GM18526 (cell line): Measurements from ENCODE around the gene LRRC4C.

Source experiments
- POLR2A ChIP-seq: IDR thresholded peaks from 3 replicates; pipeline ENCODE4 v1.6.1; 2011; ENCODE audit not compliant: insufficient read length; ENCODE audit errors: extremely low read depth

The LRRC4C gene

DNA sequence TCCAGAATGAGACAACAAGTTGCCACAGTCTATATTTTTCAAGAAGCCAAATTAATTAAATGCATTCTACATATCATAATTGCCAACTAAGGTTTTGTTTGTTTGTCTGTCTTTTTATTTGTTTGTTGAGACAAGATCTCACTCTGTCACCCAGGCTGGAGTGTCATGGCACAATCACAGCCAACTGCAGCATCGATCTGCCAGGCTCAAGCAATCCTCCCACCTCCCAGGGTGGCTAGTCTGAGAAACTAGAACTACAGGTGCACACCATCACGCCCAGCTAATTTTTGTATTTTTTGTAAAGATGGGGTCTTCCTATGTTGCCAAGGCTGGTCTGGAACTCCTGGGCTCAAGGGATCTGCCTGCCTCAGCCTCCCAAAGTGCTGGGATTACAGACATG is 140.0 kb downstream of the LRRC4C start:
- no peak for TF ChIP-seq POLR2A

DNA sequence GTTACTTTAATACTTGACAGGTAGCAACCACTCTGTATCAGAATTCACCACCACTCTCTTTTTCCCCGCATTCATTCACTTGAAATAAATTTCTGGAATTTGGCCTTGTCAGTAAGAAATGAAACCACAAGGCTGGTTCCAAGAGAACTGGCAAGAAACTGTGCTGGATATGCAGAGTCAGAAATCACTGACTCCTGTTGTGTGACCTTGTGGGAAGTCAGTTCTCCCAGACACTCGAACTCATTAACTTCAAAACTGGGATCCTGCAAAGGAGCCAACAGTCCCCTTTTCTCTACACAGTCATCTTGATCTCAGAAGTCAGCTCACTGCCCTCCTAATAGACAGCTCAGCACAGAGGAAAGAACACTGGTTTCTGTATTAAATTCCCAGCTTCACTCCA is 142.7 kb downstream of the LRRC4C start:
- TF ChIP-seq POLR2A, result no peak

DNA sequence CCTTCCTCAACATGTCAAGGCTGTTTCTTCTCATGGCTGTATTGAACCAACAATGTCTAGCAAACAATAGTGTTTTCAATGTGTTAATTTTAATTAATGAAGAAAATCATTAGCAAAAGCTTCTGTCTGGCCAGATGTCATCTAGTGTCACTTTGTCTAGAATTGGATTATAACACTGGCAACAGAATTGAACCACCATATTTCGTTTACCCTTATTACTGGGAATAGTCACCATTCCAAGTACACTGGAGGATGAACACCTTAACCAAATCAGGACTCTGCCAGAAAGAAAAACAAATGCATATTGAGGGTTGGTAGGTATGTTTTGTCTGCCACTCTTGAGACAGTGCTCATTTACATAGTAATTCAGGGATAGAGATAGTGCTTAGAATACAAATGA is 146.2 kb downstream of the LRRC4C start:
- no peak for TF ChIP-seq POLR2A

DNA sequence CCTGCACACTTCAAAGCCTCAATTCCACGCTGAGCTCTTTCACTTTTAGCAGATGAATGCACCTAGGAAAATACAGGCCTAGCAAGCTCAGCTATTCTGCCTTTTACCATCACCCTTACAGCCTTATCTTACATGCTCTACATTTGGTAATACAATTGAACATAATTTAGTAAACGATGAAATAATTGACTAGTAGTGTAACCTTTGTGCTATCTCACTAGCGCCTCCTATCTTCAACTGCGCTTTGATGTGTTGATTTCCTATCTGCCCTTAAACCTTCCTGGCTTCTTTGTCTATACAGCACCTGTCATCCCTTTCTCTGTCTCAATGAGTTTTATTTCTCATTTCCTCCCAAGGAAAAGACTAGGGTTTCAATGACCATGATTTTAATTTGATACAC is 149.7 kb downstream of the LRRC4C start:
- no peak for TF ChIP-seq POLR2A

DNA sequence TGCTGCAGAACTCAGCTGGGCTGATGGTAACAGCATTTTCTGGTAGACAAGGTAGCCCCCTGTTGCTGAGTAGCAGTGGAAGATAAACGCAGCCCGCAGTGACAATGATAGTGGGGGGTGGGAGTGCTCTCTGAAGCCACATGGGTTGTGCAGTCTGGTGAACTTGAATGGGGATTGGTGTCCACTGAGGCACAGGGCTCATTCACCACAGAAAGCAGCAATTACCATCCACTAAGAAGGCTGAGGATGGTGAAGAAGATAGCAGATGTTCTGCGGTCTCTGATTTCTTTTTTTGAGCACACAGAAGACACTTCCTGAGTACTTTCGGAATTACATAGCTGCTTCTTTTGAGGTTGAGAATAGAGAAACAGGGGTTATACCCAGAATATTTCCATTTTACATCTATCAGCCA is 150.3 kb downstream of the LRRC4C start:
- TF ChIP-seq POLR2A, result no peak

DNA sequence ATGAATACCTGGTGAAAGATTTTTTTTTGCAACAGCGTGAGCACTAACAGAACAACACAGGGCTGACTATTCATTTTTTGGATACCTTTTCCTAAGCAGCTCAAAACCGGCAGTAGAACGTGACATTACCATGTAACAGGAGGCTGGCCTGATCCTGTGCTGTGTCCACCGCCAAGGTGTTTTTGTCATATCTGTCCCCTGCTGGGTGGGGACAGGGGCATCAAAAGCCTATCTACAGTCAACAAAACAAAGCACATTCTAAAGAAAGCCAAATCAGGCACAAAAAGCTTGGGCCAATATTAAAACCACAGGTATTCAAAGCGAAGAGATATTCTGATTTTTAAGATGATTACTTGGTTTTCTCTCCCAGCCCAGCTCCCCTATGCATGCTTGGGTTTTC is 151.2 kb downstream of the LRRC4C start:
- TF ChIP-seq POLR2A, result no peak

DNA sequence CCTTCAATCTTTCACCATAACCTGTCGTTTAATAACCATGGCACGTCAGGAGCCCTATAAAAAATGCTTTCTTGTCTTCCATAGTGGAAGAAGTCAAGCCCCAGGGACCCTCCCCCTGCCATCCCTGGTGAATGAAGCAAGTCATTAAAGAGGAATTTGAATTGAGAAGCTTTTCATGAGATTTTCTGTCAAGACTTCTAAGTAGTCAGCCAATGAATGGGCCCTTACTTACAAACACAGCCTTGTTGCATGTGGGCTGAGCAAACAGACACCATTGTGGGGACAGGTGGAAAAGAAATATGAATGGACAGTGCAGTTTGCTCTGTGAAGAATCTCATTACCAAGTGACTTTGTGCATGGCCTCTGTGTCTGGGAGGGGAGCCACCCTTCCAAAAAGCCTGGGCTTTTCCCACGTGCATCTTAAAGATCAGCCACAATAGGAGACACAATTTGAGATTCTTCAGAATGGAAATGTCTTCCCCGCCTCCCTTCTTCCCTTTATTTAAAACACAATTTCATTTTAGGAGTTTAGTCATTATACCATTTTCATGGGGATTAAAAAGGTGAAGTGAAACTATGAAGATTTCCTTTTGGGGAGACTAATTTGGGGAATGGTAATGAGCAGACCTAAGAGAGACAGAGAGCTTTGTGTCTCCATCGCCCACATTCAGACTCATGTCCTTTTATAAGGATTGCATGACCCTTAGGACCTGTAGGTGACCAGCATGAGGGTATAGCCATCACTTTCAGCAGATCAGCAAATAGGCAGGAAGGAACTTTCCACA is 152.0 kb downstream of the LRRC4C start:
- no peak for TF ChIP-seq POLR2A

DNA sequence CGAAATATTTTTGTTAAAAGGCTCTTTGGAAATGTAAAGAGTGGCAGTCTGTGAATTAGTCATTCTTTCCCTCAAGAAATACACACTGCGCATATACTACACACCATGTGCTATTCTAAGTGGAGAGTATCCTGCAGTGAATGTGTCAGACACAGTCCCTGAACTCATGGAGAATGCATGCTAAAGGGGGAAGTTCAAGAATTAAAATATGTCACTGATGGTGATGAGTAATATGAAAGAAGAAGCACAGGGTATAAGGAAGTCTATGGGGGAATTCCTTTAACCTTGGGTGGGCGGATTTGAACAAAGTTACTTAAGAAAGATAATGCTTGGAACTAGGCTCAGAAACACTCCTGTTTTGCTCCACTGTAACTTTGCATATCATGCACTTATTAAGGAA is 153.0 kb downstream of the LRRC4C start:
- TF ChIP-seq POLR2A, result no peak

DNA sequence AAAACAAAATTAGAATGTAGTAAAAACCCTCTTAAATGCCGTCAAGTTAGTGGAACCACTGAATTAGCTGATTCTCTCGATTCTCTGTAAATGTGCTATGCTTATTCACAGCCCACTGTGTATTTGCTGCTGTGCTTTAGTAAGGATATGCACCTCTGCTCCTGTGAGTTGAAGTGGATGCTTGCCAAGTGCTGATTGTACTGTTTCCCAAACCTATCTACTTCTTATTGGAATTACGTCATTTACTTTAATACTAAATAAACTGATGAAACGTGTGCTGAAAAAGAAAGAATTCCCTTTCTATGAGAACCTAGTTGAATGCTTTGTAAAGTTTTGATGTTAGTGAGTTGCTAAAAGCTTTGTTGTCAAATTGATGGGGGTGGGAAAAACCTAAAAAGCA is 158.4 kb downstream of the LRRC4C start:
- no peak for TF ChIP-seq POLR2A

DNA sequence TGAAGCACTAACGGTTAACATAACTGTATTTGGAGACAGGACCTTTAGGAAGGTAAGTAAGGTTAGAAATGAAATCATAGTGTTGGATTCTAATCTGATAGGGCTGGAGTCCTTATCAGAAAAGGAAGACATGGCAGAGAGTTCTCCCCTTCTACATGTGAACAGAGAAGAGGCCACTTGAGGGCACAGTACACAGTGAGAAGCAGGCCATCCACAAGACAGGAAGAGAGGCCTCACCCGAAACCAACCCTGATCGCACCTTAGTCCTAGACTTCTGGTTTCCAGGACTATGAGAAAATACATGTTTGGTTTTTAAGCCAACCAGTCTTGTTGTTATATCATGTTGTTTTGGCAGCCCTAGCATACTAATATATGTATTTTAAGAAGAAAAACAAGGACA is 170.0 kb downstream of the LRRC4C start:
- no peak for TF ChIP-seq POLR2A

DNA sequence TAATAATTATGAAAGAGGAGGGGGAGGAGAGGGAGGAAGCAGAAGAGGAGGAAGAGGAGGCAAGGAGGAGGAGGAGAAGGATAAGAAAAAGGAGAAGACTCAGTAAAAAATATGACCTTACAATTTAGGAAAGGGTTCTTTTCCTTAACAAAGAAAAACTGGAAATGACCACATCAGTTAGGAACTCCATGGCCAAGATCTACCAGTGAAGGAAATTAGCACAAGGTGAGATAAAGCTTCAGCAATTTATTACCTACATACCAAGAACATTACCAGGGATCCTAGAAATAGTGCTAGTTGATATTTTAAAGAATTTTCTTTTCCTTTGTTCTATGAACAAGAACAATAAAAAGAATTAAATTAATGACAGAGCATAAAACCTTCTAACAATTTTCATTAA is 172.7 kb downstream of the LRRC4C start:
- no peak for TF ChIP-seq POLR2A

DNA sequence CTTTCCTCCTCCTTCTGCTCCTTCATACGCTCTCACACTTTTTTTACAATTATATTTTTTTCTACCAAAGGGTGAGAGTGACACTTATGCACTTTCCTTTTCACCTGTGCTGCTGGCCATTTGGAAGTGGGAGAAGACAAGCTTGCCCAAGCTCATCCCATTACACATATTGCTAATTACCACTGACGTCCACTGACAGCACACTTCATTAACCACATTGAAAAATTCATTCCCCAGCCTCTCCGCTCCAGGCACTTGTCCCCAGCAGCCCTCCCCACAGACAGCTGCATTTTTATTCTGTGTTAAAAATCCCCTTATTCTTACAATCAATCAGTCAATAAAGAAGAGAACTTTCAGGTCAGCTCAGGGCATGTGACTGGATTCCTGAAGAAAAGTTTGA is 175.1 kb downstream of the LRRC4C start:
- TF ChIP-seq POLR2A, result no peak

DNA sequence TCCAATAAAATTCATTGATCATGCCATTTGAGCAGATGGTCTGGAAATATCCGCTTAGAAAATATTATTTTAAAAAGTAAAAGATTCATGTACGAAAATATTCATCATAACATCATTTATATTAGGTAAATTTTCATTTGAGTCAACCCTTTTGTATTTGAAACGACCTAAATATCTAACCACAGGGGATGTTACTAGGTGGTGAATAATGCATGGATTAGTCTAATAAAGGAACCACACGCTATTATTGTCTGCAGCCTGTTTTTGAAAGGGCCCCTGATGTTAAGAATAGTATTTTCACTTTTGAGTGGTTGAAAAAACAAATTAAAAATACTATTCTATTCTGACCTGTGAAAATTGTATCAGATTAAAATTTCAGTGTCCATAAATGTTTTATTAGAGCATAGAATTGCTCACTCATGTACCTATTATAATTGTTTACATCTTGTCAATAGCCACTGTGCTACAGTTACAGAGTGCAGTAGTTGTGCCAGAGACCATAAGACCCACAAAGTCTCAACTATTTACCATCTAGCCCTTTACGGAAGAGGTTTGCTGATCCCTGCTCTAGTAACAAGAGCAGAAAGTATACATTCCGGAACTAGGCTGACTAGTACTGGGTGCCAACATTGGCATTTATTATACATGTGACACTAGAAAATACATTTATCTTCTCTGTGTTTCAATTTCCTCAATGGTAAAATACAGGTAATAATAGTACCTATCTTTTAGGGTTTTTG is 176.1 kb downstream of the LRRC4C start:
- no peak for TF ChIP-seq POLR2A

DNA sequence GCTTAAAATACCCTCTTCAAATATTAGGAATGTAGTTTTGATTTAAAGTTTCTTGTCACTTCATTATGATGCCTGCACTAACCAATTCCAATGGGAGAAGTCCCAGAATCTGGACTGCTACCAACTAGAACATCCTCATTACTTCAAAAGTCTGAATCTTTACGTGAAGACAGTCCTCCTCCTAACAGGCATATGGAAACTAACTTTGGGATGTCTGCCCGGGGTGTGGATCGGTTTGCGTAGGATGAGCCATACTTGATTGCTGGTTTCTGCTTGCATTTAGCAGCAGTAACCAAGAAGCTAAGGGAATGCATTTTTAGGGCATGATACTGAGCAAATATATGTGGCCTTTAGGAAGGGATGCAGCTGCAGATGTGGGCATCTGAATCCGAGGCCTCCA is 177.1 kb downstream of the LRRC4C start:
- no peak for TF ChIP-seq POLR2A

DNA sequence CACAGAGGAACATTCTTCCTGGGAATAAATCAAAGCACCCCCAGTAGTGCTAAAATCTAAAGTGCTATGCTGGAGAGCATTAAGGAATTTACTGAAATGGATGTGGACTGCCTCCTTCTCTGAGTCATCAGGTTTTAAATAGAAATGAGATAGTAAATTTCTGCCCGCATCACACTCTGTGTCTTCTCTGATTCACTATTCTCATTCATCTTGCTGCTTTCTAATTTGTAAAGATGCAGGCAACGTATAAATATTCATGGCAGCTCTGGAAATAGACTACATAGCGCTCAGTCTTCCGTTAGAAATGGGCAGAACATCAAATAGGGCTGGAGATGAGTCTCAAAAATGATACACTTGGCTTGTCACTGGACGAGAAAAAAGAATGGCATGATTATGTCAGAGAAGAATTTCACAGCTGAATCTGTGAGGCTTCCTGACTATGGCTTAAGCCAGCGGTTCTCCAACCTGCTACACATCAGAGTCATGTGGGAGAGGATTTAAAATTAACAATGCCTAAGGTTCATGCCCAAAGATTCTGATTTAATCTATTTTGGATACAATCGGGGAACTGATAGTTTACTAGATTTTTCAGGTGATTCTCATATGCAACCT is 178.2 kb downstream of the LRRC4C start:
- no peak for TF ChIP-seq POLR2A

DNA sequence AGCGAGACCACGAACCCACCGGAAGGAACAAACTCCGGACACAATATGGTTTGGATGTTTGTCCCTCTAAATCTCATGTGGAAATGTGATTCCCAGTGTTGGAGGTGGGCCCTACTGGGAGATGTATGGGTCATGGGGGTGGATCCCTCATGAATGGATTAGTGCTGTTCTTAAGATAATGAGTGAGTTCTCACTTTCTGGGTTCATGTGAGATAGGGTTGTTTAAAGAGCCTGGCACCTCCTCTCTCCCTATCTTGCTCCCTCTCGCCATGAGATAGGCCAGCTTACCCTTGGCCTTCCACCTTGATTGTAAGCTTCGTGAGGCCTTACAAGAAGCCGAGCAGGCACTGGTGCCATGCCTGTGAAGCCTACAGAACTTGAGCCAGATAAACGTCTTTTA is 184.6 kb downstream of the LRRC4C start:
- no peak for TF ChIP-seq POLR2A
